ENCODE data around the gene RNASE11.
"Not testable (repeated sequence)": the region's sequence is repeated elsewhere in the genome, so short reads cannot be mapped to it uniquely, and the experiment has no call there.

The RNASE11 gene

DNA sequence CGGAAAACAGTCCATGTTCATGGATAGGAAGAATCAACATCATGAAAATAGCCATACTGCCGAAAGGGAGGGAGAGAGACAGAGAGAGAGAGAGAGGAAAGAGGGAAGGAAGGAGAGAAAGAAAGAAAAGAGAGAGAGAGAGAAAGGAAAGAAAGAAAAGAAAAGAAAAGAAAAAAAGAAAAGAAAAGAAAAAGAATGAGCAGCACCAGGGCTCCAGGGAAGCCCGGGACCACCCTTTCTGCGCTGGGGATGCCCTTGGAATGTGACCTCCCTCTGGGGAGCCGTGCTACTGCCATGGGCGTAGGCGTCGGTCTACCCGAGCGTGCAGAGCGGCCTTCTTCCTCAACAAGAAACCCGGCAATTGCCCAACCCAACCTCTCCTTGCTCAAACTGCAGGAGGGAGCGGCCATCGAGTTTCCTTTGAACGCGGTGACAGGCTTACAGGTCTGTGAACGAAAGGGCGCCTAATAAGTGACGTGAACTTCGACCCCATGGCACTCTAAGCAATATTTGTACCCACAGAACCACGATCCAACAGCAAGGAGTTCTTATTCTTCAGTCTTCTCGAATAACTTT is 36.8 kb upstream of the RNASE11 start:
- peak overlapping the region; percentile 49; the same call in 1 of the 2 replicates for H3K9ac ChIP-seq (ENCODE audit: low read depth, low read length)
- H3K27ac ChIP-seq (ENCODE audit: low read length) = no peak overlapping the region
- H3K4me3 ChIP-seq (ENCODE audit: low read length) = peak overlapping the region; percentile 85
- no peaks in the 10 kb centered on the region for H3K36me3 ChIP-seq (ENCODE audit: insufficient read depth, low read depth, low read length)
- H3K4me1 ChIP-seq (ENCODE audit: insufficient read depth, low read length) = peaks cover 13% of the 10 kb centered on the region; the same call in 1 of the 2 replicates
- H3K27me3 ChIP-seq (ENCODE audit: insufficient read depth, low read length) = peaks cover 54% of the 10 kb centered on the region
- no peaks in the 10 kb centered on the region for H3K9me3 ChIP-seq (ENCODE audit: insufficient read depth, low read depth, low read length)

DNA sequence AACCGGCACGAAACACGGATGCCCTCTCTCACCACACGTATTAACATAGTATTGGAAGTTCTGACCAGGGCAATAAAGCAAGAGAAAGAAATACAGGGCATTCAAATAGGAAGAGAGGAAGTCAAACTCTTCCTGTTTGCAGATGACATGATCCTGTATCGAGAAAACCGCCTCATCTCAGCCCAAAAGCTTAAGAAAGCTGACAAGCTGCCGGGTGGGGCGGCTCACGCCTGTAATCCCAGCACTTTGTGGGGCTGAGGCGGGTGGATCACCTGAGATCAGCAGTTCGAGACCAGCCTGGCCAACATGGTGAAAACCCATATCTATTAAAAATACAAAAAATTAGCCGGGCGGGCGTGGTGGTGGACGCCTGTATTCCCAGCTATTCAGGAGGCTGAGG is 36.0 kb upstream of the RNASE11 start:
- Histone ChIP-seq H3K9me3 (ENCODE audit: insufficient read depth, low read depth, low read length) (no peaks in the 10 kb centered on the region), H3K4me1 (ENCODE audit: insufficient read depth, low read length) (peaks cover 13% of the 10 kb centered on the region; the same call in 1 of the 2 replicates), H3K36me3 (ENCODE audit: insufficient read depth, low read depth, low read length) (no peaks in the 10 kb centered on the region), H3K4me3 (ENCODE audit: low read length) (no peak overlapping the region; the same call in 1 of the 2 replicates), H3K9ac (ENCODE audit: low read depth, low read length) (no peak overlapping the region), H3K27me3 (ENCODE audit: insufficient read depth, low read length) (peaks cover 47% of the 10 kb centered on the region), H3K27ac (ENCODE audit: low read length) (no peak overlapping the region)

DNA sequence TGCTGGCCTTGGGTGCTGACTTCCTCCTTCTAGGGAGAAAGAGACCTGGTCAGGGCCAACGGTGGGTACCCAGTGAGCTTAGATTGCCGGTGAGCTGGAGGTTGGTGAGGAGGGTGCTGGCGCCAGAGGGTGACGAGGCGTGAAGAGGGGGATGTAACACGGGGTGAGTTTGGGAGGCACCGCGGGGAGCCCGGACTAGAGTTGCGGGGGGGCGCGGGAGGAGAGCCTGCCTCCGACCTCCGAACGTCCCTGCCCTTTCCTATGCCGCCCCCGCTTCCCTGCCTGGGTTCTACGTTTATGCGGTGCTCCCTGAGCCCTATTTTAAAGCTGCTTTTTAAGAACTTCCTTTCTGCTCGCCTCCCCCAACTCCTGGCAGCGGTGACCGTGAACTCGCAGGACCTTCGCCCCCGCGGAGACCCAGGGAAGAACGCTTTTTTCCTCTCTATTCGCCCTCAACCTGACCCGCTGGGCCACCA is 35.1 kb upstream of the RNASE11 start:
- Histone ChIP-seq H3K27ac (ENCODE audit: low read length) (no peak overlapping the region), H3K9ac (ENCODE audit: low read depth, low read length) (no peak overlapping the region), H3K4me1 (ENCODE audit: insufficient read depth, low read length) (peaks cover 9% of the 10 kb centered on the region; the same call in 1 of the 2 replicates), H3K36me3 (ENCODE audit: insufficient read depth, low read depth, low read length) (no peaks in the 10 kb centered on the region), H3K9me3 (ENCODE audit: insufficient read depth, low read depth, low read length) (no peaks in the 10 kb centered on the region), H3K4me3 (ENCODE audit: low read length) (peak overlapping the region; percentile 40; the same call in 1 of the 2 replicates), H3K27me3 (ENCODE audit: insufficient read depth, low read length) (peaks cover 38% of the 10 kb centered on the region)

DNA sequence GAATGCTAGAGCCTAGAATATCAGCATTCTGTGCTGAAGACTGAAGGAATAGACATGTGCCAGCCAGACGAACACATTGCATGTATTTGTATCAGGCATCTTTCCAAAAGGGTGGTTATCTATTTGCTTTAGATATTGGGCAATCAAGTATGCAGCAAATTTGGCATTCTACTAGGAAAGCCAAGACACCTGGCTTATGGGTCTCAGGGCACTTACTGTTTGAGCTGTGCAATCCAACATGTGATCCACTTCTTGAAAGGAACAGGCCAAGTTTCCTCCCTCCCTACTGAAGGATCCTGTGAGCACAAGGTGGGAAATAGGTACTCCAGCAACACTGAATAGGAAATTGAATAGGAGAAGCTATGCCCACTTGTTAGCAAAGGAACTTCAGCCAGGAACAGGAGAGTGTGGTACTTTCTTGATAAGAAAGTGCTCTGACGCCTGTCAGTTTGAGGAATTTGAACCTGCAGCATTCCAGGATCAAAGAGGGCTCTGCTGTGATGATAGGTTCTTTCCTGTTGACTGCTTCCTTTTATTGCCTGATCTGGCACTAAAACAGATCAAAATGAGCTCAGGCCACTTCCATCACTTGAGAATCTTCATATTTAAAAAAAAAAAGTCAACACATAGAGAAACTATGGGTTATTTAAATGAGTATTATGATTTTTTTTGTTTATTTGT is 33.1 kb upstream of the RNASE11 start:
- no peak overlapping the region for H3K4me3 ChIP-seq (ENCODE audit: low read length)
- H3K9me3 ChIP-seq (ENCODE audit: insufficient read depth, low read depth, low read length) = no peaks in the 10 kb centered on the region
- H3K4me1 ChIP-seq (ENCODE audit: insufficient read depth, low read length) = 0 out of 2 replicates have a peak, but pooled peaks cover 2% of the 10 kb centered on the region
- H3K9ac ChIP-seq (ENCODE audit: low read depth, low read length) = no peak overlapping the region
- H3K27me3 ChIP-seq (ENCODE audit: insufficient read depth, low read length) = peaks cover 19% of the 10 kb centered on the region; the same call in 1 of the 2 replicates
- no peaks in the 10 kb centered on the region for H3K36me3 ChIP-seq (ENCODE audit: insufficient read depth, low read depth, low read length)
- H3K27ac ChIP-seq (ENCODE audit: low read length) = no peak overlapping the region

DNA sequence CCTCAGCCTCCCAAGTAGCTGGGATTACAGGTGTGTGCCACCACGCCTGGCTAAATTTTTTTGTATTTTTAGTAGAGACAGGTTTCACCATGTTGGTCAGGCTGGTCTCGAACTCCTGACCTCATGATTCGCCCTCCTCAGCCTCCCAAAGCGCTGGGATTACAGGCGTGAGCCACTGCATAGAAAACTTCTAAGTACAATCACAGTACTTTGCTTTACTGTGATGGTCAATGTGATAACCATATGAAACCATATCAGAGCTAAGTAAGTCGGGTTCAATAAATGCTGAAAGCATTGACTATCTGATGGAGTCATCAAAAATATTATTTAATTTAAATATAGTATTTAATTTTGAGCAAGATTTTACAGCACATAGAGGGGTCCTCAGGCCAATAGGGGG is 31.9 kb upstream of the RNASE11 start:
- H3K4me3 ChIP-seq (ENCODE audit: low read length); H3K9ac ChIP-seq (ENCODE audit: low read depth, low read length): not testable (repeated sequence)

DNA sequence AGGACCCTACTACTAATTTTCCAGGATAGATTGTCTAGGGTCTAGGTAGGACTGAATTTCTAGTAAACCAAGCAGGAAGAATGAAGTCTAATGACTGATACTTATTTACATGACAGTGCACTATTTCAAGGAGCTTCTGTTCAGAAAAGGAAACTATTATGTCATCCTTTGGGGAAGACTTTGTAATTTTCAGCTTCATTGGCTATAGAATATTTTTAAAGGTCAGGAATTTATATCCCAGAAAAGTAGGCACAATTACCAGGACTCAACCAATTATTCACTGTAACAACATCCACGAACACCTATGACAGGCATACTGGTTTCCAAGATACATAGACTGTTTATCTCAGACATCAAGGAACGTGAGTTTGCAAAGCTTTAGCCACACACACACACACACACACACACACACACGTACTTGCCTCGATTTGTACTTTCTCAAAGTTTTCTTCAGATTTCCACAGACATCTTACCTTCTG is 30.5 kb upstream of the RNASE11 start:
- Histone ChIP-seq H3K36me3 (ENCODE audit: insufficient read depth, low read depth, low read length) (no peaks in the 10 kb centered on the region), H3K27me3 (ENCODE audit: insufficient read depth, low read length) (peaks cover 9% of the 10 kb centered on the region; the same call in 1 of the 2 replicates), H3K9me3 (ENCODE audit: insufficient read depth, low read depth, low read length) (no peaks in the 10 kb centered on the region), H3K27ac (ENCODE audit: low read length) (no peak overlapping the region), H3K4me1 (ENCODE audit: insufficient read depth, low read length) (peaks cover 7% of the 10 kb centered on the region; the same call in 1 of the 2 replicates), H3K9ac (ENCODE audit: low read depth, low read length) (no peak overlapping the region), H3K4me3 (ENCODE audit: low read length) (no peak overlapping the region)

More for the DNA sequence above, 31.9 kb upstream of the RNASE11 start:
- not testable (repeated sequence) for H3K36me3 ChIP-seq (ENCODE audit: insufficient read depth, low read depth, low read length); H3K27ac ChIP-seq (ENCODE audit: low read length); H3K4me1 ChIP-seq (ENCODE audit: insufficient read depth, low read length); H3K9me3 ChIP-seq (ENCODE audit: insufficient read depth, low read depth, low read length)
- peaks cover 14% of the 10 kb centered on the region; the same call in 1 of the 2 replicates for H3K27me3 ChIP-seq (ENCODE audit: insufficient read depth, low read length)

DNA sequence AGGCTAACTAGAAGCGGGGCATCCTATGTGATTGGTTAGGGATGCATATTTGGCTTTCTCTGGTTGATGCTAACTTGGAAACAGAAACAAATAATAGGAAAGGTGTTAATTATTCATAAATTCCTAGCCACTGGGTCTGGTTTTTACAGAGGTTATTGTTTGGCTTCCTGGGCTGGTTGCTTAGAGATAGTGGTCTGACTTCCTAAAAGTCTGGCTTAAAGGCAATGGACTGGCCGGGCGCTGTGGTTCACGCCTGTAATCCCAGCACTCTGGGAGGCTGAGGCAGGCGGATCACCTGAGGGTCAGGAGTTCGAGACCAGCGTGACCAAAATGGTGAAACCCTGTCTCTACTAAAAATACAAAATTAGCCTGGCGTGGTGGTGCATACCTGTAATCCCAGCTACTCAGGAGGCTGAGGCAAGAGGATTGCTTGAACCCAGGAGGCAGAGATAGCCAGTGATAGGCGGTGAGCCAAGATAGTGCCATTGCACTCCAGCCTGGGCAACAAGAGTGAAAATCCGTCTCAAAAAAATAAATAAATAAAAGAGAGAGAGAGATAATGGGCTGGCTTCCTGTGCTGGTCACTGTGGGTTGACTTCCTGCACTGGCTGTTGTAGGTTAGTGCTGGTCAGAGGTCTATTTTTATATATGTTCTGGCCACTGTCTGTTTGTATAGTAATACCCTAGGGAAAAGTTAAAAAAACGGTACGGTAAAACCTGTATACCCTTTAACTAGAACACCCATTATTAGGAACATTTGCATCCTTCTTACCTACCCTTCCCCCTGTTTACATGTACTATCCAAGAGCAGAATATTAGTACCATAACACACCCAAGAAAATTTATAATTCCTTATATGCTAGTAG is 29.6 kb upstream of the RNASE11 start:
- no peaks in the 10 kb centered on the region for H3K9me3 ChIP-seq (ENCODE audit: insufficient read depth, low read depth, low read length)
- H3K4me3 ChIP-seq (ENCODE audit: low read length) = no peak overlapping the region
- H3K27ac ChIP-seq (ENCODE audit: low read length) = no peak overlapping the region
- no peak overlapping the region for H3K9ac ChIP-seq (ENCODE audit: low read depth, low read length)
- no peaks in the 10 kb centered on the region for H3K36me3 ChIP-seq (ENCODE audit: insufficient read depth, low read depth, low read length)
- peaks cover under 1% of the 10 kb centered on the region; the same call in 1 of the 2 replicates for H3K27me3 ChIP-seq (ENCODE audit: insufficient read depth, low read length)
- peaks cover 10% of the 10 kb centered on the region for H3K4me1 ChIP-seq (ENCODE audit: insufficient read depth, low read length)

DNA sequence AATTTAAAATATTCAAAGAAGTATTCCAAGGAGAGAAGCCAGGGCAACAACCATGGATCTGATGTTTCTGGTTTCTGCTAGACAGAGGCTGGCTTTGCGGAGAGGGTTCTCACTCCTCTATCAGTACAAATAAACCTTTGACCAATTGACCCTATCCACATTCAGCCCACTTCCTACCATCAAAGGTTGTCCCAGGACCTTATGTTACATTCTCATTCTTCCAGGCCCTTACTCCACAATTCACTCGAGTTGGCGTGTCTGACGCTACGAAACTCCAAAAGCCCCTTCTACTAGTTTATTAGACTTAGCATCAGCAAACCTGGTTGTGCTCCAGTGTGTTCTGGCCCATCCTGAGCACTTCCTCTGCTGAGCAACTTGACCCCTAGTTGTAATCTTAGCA is 28.2 kb upstream of the RNASE11 start:
- H3K9ac ChIP-seq (ENCODE audit: low read depth, low read length) = no peak overlapping the region
- H3K27me3 ChIP-seq (ENCODE audit: insufficient read depth, low read length) = 0 out of 2 replicates have a peak, but pooled peaks cover 9% of the 10 kb centered on the region
- H3K36me3 ChIP-seq (ENCODE audit: insufficient read depth, low read depth, low read length) = no peaks in the 10 kb centered on the region
- H3K9me3 ChIP-seq (ENCODE audit: insufficient read depth, low read depth, low read length) = no peaks in the 10 kb centered on the region
- H3K4me3 ChIP-seq (ENCODE audit: low read length) = no peak overlapping the region
- H3K4me1 ChIP-seq (ENCODE audit: insufficient read depth, low read length) = peaks cover 10% of the 10 kb centered on the region
- no peak overlapping the region for H3K27ac ChIP-seq (ENCODE audit: low read length)

DNA sequence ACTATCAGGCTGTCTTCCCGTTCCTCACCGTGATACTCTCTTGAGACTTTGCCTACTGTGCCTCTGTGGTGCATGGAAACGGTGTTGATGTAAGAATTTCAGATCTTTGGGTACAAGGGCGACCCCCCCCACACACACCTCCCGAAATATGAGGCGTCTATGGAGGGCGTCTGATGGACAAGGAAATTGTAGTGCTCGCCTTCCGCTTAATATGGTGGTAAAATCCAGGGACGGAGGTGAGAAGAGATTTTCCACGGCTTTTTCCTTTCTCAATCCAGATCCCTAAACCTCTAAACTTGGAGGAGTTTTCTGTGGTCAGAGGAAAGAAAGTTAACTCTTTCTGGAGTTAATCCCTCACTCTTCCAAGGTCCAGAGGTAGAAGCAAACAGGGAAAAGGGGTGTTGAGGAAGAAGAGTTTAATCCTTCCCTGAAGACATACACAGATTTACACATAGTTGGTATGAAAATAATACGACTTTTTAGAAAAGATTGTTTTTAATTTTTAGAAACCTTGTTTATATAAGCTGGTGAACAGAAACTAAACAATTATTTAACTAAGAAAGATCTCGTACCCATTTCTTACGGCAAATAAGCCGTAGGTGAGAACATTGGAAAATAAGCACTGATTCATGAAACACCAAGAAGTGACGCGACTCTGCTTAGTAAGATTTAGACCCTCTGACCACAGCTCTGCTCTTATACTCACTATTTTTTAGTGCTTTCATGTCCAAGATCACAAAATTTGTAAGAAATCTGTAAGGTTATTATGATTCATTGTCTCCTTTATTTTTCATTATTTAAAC is 26.4 kb upstream of the RNASE11 start:
- Histone ChIP-seq H3K9ac (ENCODE audit: low read depth, low read length) (peak overlapping the region; percentile 82), H3K4me1 (ENCODE audit: insufficient read depth, low read length) (peaks cover 14% of the 10 kb centered on the region), H3K27me3 (ENCODE audit: insufficient read depth, low read length) (peaks cover 15% of the 10 kb centered on the region; the same call in 1 of the 2 replicates), H3K9me3 (ENCODE audit: insufficient read depth, low read depth, low read length) (no peaks in the 10 kb centered on the region), H3K4me3 (ENCODE audit: low read length) (peak overlapping the region; percentile 92), H3K27ac (ENCODE audit: low read length) (no peak overlapping the region), H3K36me3 (ENCODE audit: insufficient read depth, low read depth, low read length) (no peaks in the 10 kb centered on the region)

DNA sequence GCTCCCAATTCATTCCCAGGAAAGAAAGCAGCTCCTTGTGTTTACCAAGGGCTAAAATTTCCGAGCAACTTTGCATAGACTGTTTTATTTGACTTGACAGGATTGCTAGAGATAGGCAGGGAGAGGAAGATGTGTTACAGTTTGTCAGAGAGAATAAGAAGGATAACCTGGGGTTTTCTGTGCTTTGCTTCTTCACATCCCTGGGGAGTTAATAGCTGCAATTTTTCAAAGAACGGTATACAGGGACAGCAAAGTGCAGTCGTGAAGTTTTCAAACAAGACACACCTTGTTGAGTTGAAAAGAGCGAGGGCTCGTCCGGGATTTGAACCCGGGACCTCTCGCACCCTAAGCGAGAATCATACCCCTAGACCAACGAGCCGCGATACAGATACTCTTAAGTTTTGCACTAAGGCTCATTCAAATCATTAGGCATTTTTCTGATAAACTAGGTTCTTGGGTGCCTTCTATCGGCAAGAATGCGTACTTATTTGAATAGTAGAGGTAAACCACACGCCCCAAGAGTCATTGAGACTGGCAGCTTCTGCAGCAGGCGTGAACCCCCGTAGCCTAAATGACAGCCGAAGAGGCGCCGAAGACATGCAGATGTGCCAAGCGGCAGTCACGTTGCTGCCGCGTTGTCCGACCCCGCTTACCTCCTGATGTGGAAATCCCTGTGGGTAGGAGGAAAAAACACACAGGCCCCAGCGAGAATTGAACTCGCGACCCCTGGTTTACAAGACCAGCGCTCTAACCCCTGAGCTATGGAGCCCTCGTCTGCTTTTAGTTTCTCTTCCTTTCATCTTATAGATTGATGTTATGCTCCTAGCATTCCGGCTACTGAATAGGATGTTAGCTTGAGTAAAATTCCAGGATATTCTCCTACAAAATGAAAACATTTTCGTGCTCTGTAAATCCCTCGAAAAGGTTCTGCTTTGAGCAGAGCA is 25.6 kb upstream of the RNASE11 start:
- H3K9ac ChIP-seq (ENCODE audit: low read depth, low read length) = peak overlapping the region; percentile 82
- peaks cover 15% of the 10 kb centered on the region; the same call in 1 of the 2 replicates for H3K27me3 ChIP-seq (ENCODE audit: insufficient read depth, low read length)
- no peaks in the 10 kb centered on the region for H3K9me3 ChIP-seq (ENCODE audit: insufficient read depth, low read depth, low read length)
- H3K36me3 ChIP-seq (ENCODE audit: insufficient read depth, low read depth, low read length) = no peaks in the 10 kb centered on the region
- H3K27ac ChIP-seq (ENCODE audit: low read length) = no peak overlapping the region
- peak overlapping the region; percentile 92 for H3K4me3 ChIP-seq (ENCODE audit: low read length)
- peaks cover 14% of the 10 kb centered on the region for H3K4me1 ChIP-seq (ENCODE audit: insufficient read depth, low read length)

All from iPS-20b (cell line).